Measurements from ENCODE around the gene CFAP61. TPM values are rescaled to one million over a fixed set of nuclear protein-coding genes. Genes with fewer than 3 reads are reported as not detected.
"Not testable (repeated sequence)": the region's sequence is repeated elsewhere in the genome, so short reads cannot be mapped to it uniquely, and the experiment has no call there.

CFAP61 gene
- total RNA-seq, 1 experiment from 2014 or later: 0.12 TPM

DNA sequence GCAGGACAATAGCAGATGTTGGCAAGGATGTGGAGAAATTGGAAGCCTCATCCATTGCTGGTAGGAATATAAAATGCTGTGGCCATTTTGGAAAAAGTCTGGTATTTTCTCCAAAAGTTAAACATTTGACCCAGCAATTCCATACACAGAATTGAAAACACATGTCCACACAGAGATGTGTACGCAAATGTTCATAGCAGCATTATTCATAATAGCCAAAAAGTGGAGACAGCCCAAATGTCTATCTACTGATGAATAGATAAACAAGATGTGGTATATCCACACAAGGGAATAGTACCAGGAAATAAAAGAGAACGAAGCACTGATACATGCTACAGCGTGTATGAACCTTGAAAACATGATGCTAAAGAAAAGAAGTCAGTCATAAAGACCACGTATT is 40.5 kb downstream of the CFAP61 start:
- no peak for DNase-seq (ENCODE audit: low read depth)

DNA sequence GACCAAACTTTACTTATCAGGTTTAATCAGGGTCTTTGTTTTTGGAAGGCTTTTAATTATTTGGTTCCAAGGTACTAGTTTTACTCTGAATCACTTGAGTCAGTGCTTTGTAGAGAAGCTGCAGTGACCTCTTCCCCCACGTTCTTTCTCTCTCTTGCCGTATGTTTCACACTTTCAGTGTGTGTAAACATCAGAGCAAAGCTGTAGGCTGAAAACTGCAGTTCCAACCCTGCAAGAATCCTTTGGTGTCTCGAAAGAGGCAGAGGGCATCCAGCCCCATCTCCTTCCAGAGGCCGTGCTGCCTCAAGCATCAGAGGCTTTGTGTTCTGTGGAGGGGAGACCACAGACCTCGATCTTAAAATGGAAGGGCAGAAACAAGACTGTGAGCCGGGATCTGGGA is 42.1 kb downstream of the CFAP61 start:
- DNase-seq (ENCODE audit: low read depth): no peak

DNA sequence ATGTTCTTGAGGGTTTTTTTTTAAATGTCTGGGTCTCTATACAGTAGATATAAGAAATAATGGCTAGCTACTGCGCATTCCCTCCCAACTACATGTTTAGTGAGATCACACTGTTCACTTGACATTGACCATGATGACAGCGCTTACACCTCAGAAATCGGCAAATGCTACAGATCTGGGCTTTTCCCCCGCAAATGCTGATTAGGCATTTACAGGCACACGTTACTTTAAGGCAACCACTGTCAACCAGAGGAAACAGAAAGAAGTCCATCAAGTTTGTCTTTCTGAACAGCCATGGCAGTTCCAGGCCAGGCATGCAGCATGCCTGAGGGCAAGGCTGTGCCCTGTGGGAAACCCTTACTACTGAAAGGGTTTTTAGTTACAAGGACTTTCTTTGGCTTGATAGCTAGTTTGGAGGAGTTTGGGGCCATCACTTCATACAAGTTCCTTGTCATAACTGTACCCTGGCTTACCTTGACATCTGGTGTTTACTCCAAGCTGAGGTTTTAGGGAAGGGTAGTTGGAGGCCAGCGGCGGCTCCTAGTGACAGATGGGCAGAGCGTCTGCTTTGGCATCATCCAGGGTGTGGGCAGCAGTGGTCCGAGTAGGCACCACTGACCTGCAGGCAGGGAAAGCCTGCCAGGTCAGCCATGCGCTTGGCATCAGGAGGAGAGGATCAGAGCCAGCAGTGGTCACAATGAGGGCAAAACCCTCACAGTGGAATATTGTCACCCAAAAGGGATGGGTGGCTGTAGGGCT is 43.0 kb downstream of the CFAP61 start:
- no peak for DNase-seq (ENCODE audit: low read depth)

DNA sequence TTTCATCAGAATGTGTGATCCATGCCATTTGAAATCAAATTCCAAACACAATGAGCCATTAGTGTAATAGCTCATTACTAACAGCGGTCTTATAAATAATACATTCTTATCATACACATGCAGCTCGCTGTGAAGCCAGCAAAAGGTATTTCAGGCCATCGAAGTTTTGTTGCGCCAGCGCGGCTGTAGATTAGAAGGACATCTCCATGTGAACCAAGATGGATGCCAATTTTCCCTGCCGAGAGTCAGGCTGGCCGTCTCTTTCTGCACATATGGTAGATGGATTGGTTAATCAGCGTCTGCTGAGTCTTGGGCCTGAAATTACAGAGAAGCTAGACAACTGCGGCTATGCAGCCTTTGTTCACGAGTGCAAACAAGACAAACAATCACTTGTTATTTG is 44.1 kb downstream of the CFAP61 start:
- no peak for DNase-seq (ENCODE audit: low read depth)

DNA sequence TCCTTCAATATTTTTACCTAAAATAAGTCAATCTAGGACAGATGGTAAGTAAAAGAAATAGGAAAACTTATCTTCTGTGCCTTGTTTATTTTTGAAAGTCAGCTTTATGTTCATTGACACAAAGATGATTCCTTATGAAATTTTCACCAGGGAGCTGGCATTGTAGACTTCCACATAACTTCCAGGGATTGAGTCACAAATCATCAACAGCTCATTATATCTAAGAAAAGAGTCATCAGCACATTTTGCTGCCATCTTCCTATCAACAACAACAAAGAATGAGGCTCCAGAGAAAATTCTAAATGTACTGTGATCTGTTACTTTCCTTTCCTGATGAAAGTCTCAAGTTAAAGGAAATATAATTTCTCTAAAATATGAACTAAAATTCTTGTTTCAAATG is 48.5 kb downstream of the CFAP61 start:
- no peak for DNase-seq (ENCODE audit: low read depth)

DNA sequence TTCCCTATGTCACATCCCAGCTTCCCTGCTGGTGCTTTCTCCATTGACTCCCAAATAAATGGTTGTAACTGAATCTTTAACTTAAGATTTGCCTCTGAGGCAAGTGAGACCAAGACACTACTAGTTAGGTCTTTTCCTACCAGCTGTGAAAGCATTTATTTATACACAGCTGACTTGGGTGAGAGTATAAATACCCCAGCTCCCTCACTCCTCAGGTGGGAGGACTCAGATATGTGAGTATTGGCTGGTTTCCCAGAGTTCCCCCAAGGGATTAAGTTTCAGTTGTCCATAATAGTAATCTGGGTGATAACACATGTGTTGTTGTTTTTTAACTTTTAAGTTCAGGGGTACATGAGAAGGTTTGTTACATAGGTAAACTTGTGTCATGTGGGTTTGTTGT is 49.8 kb downstream of the CFAP61 start:
- no peak for DNase-seq (ENCODE audit: low read depth)

DNA sequence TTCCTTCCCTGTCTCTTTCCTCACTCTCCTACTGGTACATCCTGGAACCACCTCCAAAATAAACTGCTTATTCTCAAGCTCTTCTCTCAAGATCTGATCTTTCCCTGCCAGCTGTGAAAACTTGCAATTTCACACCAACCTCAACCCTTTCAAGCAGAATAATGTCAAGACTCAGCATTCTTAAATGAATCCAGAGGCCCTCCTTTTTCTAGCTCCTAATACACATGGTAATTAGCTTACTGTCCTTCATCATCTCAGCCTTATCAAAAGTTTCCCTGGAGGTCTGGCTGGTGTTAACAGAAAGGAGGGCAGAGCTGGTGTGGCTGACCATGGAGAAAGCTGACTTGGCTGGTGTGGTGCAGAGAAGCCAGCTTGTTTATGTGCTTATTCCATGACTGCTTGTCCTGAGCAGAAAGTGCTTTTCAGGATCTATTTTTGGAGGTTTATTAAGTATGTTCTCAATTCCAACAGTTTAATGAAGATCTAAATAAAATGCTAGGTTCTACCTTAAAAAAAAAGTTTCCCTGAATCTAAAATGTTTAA is 50.5 kb downstream of the CFAP61 start:
- no peak for DNase-seq (ENCODE audit: low read depth)

DNA sequence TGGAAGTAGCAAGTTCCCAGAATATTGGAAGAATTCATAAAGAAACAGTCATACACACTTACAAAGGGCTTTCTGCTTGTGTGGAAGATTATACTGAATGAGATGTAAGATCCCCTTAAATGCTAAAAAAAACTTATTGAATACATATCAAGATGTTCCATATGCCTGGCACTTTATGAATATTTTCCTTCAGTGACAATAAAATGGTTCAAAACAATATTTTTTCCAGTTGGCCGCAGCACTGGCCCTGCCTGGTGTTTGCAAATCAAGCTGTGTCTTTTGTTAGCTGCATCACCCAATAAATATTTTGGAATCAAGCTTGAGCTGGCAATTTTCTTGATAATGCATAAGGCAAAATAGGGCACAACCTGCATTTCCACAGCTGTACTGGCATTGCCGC is 51.2 kb downstream of the CFAP61 start:
- DNase-seq (ENCODE audit: low read depth): no peak

DNA sequence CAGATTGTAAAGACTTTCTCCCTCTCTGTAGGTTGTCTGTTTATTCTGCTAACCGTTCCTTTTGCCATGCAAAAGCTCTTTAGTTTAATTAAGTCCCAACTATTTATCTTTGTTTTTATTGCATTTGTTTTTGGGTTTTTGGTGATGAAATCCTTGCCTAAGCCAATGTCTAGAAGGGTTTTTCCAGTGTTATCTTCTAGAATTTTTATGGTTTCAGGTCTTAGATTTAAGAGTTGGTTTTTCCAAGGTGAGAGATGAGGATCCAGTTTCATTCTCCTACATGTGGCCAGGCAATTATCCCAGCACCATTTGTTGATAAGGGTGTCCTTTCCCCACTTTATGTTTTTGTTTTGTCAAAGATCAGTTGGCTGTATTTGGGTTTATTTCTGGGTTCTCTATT is 70.9 kb downstream of the CFAP61 start:
- DNase-seq (ENCODE audit: low read depth): not testable (repeated sequence)

DNA sequence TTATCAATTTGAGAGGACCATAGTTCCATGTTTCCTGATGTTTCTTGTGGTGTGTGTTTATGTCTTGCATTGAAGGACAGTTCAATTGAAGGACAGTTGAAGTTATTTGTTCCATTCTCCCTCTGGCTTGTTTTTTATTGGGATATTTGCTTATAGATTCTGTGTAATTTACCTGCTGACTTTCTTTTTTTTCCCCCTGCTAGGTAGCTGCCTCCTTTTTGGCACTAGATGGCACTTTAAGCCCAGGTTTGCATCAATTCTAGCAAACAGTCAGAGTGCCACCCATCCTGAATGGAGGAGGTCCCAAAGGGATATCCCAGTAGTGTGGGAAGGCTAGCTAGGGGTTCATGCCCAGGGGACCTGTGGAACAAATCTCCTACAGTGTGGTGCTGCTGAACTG is 78.1 kb downstream of the CFAP61 start:
- peak; percentile 47 for DNase-seq (ENCODE audit: low read depth)

DNA sequence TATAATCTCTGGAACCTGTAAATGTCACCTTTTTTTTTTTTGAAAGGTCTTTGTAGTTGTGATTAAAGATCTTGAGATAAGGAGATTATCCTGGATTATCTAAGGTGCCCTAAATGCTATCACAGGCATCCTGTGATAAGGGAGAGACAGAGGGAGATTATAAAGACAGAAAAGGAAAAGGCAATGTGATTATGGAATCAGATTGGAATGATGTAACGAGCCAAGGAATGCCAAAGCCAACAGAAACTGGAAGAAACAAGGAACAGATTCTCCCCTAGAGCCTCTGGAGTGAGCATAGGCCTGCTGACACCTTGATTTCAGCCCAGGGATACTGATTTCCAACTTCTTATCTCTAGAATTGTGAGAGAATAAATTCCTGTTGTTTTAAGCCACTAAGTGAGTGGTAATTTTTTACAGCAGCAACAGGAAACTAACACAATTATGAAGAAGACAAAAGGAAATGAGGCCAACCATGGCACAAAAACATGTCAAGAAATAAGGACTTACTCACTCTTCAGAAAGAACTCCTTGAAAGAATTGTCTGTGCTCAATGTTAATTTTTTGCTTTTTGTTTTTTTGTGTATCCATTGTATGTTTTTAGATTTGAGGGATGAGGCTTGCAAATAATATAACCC is 82.7 kb downstream of the CFAP61 start:
- no peak for DNase-seq (ENCODE audit: low read depth)

DNA sequence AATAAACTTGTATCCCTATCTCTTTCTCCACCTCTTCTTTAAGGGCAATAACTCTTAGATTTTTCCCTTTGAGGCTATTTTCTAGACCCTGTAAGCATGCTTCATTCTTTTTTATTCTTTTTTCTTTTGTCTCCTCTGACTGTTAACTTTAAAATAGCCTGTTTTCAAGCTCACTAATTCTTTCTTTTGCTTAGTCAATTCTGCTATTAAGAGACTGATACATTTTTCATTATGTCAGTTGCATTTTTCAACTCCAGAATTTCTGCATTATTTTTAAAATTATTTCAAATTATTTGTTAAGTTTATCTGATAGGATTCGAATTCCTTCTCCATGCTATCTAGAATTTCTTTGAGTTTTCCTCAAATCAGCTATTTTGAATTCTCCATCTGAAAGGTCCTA is 84.0 kb downstream of the CFAP61 start:
- DNase-seq (ENCODE audit: low read depth): no peak

DNA sequence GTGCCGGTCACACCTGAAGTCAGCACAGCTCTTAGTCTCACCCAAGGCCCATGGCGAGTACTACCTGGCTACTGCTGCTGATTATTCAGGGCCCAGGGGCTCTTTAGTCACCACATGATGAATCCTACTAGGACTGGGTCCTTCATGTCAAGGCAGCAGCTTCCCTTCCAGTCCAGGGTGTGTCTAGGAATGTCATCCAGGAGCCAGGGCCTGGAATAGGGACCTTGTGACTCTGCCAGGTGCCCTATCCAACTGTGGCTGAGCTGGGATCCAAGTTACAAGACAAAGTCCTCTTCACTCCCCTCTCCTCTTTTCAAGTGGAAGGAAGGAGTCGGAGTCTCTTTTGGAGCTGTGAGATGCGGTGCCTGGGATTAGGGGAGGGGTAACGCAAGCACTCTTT is 85.5 kb downstream of the CFAP61 start:
- no peak for DNase-seq (ENCODE audit: low read depth)

DNA sequence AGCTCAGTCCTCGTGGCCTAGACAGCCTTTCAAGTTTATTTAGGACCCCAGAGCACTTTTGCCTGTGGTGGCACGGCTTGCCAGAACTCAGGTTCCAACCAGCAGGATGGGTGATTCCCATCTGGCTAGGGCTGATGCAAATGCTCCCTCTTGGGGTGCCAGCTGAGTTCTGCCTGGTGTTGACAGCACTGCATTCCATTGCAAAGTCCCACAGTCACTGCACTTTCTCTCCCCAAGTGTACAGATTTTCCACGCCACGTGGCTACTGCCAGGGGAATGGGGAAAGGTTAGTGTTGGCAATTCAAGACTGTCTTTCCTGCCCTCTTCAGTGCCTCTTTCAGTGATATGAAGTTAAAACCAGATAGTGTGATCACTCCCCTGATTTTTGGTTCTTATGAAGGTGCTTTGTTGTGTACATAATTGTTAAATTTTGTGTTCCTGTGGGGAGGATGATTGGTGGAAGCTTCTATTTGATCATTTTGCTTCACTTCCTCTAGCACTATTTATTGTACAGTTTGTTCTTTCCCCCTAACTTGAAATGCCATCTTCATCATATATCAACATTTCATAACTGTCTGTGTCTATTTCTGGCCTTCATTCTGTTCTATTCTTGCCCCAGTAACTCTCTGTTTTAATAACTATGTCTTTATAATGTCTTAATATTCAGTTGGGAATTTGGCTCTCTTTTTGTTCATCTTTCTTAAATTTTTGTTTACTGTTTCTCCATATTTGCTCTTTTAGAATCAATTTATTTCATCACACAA is 86.2 kb downstream of the CFAP61 start:
- no peak for DNase-seq (ENCODE audit: low read depth)

DNA sequence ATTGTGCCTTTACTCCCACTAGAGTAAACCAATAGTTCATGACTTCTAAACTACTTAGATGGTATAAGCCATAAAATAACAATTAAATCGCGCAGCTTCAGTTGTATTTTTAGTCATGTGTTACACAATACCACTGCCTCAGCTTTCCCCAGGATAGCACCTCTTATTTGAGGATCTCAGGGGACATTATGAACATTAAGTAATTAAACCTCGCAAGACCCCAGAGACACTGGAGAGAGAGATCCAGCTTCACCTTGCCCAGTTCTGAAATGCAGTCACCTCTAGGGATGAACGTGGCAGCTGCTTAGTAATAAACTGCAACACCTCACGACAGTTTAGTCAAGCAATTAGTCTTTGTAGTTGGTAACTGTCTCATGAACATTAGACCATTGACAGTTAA is 87.1 kb downstream of the CFAP61 start:
- no peak for DNase-seq (ENCODE audit: low read depth)

DNA sequence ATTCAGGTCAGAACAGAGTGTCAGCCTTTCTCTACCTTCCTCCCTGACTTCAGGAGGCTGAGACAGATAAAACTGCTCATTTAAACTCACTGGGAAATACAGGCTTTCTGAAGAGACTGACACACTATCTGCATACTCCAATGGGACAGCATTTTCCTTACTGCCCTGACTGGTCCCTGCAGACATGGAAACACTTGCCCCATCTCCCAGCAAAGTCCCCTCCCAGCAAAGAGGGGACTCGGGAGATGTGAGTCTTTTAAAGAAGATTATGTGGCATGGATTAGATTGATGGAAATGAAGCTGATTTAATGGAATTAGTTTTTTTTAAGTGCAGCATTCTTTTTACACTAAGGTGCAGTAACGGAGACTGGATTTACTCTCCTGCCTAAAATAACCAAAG is 90.8 kb downstream of the CFAP61 start:
- no peak for DNase-seq (ENCODE audit: low read depth)

DNA sequence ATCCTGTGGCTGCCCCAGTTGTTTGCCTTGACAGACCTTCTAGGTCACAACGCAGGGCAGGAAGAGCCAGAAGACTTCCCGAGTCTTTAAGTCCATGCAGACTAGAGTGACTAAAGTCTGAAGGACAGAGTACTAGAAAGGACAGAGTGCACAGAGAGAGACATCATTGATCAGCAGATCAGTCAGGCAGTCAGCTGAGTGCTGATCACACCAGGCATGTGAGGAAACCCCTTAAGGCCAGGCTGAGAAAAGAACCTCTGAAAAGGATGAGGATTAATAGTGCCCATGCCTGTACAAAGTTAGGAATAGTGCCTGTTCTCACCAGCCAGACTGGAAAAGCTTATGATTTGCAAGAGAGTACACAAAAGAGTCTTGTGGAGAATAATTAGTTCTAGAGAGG is 91.3 kb downstream of the CFAP61 start:
- no peak for DNase-seq (ENCODE audit: low read depth)

DNA sequence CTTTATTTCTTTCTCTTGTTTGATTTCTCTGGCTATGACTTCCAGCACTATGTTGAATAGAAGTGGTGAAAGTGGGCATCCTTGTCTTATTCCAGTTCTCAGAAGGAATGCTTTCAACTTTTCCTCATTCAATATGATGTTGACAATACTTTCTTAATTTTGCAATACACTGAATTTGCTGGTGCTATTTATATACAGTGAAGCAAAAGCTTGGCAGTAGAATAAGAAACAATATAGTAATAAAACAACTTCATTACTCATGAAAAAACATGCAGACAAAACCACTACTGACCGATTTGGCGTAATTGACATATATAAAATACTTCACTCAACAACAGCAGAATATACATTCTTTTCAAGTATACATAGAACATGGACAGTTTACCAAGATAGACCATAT is 96.4 kb downstream of the CFAP61 start:
- DNase-seq (ENCODE audit: low read depth): no peak

DNA sequence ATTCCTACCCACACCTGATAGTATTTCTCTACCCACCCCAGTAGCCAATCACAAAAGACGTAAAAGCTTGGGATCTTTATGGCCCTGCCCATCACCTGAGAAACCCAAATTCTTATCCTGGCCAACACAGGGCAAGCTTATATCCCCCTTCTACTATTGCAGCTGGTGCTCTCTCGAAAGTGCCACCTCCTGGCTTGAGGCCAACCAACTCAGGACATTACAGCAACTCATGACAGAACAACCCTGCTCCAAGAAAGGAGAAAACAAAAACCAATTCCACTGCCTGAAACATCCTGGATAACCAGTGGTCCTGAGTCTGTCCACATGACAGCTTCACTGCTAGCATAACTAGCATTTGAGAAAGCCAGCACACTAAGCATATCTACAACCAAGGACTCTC is 97.9 kb downstream of the CFAP61 start:
- DNase-seq (ENCODE audit: low read depth): no peak

DNA sequence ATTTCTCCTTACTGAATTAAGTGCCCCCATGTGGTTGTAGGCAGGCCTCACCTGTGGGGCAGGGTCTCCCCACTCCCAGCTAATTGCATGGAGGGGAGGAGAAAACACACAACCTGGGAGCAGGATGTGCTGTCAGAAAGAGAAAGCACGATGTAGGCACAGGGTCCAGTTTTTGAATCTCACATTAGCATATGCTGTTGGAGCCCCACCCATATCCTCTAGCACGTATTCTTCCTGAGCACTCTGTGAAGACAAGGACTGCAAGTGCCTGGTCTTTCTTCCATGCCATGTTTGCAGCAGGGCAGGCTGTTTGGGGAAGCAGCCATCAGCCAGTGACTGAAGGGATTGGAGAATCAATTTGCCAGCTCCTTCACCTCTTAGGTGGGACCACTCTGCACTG is 108.2 kb downstream of the CFAP61 start:
- no peak for DNase-seq (ENCODE audit: low read depth)

DNA sequence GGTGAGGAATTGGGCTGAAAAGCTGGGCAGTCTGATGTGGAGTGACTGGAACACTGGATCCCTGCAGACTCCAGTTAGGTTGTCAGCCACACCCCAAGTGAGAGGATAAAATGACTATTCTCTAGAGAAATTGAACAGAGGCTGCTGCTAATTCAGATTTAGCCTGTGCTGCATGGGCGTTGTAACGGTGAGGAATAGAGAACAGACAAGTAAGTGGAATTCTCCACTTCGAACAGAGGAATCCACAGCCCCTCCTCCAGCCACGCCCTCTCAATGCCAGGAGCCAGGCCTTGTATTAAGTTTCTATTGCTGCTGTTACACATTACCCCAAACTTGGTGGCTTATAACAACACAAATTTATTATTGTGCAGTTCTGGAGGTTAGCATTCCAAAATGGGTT is 109.3 kb downstream of the CFAP61 start:
- no peak for DNase-seq (ENCODE audit: low read depth)

DNA sequence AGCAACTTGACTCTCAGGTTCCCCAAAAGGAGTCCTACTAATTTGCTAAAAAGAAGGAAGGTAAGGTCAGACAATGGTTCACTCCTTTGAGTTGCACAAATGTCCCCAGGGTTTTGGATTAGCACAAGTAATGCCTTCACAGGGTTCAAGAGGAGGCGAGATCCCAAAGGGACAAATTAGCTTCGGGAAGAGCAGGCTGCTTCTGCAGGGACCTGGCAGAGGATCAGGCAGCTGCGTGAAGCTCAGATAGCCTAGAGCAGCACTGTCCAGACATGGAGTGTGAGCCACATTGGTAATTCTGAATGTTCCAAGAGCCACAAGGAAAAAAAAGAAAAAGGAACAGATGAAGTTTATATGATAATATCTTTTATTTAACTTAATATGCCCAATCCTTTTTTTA is 115.4 kb downstream of the CFAP61 start:
- DNase-seq (ENCODE audit: low read depth): no peak

DNA sequence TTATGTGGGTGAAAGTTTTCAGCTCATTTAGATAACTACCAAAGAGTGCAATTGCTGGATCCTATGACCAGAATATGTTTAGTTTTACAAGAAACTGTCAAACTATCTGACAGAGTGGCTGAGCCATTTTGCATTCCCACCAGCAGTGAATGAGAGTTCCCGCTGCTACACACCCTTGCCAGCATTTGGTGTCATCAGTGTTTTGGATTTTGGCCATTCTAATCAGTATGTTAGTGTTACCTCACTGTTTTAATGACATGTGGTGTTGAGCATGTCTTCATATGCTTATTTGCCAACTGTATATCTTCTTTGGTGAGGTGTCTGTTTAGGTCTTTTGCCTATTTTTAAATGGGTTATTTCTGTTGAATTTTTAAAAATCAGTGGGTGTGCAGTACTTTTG is 120.9 kb downstream of the CFAP61 start:
- no peak for DNase-seq (ENCODE audit: low read depth)
